ENCODE measurements around the gene ARHGEF40. TPM values are rescaled to one million over a fixed set of nuclear protein-coding genes. Genes with fewer than 3 reads are reported as not detected.

The ARHGEF40 gene
- total and polyA plus RNA-seq, 2 experiments from 2014 or later: 22.4 to 56.6 TPM

DNA sequence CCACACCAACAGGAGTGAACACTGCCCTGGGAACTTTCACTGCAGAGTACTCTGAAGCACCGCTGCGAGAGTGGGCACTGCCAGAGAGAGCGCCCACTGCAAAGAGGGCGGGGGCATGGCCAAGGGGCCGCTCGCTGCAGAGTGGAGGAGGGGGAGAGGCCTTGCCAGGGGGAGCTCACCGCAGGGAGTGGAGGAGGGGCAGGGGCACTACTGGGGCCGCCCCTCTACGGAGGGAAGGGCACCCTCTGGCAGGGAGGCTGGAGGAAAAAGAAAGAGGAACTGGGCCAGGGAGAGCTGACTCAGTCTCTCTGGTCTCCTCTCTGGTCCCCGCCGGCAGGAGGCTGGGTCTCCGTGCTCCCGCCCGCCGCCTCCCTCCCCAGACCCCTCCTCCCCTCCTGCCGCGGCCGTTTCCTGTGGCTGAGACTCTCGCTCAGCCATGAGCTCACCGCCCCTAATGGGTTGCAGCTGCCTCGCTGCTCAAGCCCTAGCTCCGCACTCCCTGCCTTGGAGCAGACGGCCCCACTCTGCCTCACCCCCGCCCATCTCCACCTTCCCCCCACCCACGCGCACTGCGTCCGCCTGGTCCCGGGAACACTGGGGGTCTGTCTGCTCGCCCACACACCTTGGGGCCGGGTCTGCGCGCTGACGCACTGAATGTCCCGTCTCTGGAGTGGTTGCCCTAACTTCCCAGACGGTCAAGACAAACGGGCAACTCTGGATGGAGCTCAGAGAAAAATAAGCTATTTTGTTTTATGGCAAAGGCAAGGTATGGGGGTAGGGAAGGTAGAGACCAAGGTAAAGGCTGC, 1.3 kb downstream of the ARHGEF40 start:
- TF ChIP-seq EZH2phosphoT487 (IDR thresholded peaks at IDR 0.05; ENCODE audit: insufficient read depth, low read depth): no peak
- no peak for TF ChIP-seq EZH2 (IDR thresholded peaks at IDR 0.05; ENCODE audit: insufficient read depth, poor library complexity, severe bottlenecking)
- WGBS, 2 experiments (ENCODE audit: low coverage in 1 of 2, low lambda C conversion rate in 2 of 2, missing lambda C conversion rate in 2 of 2): 0 to 3% methylated on average over 19 to 37 of the region's 37 CpGs
- peak overlapping the region; percentile 99 for H3K4me2 ChIP-seq (ENCODE audit: unreplicated experiment)

DNA sequence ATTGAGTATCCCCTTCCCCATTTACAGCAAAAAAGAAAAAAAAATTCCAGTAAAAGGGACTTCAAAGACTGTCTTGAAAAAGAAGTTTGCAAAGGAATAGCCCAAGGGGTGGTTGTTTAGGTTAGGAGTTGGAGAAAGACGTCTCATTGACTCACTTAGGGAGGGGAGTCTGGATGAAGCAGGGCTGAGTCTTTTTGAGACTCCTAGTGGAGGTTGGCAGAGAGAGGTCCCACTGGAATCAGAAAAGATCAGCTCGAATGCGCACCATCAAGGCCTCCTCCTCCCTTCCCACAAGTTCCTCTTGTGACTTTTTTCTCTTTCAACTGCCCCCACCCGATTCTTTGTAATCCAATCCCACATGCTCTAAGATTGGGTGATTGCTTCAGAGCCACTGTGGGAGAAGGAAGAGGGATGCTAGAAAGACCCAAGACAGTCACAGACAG, 1.9 kb downstream of the ARHGEF40 start:
- 0 to 1% methylated on average over 4 of the region's 4 CpGs for WGBS, 2 experiments (ENCODE audit: low coverage in 1 of 2, low lambda C conversion rate in 2 of 2, missing lambda C conversion rate in 2 of 2)
- in situ Hi-C loops (cut with MboI): no loop called here
- Histone ChIP-seq H3K27me3 (replicated peaks; ENCODE audit: insufficient read depth) (no peaks in the 10 kb centered on the region), H2AFZ (peak overlapping the region; percentile 76), H3K27ac (peak overlapping the region; percentile 100), H3K79me2 (ENCODE audit: insufficient read depth) (peaks cover 41% of the 10 kb centered on the region), H3K9me3 (ENCODE audit: low read depth) (no peaks in the 10 kb centered on the region), H3K4me2 (ENCODE audit: unreplicated experiment) (peak overlapping the region; percentile 99), H3K9me2 (ENCODE audit: insufficient read depth) (no peaks in the 10 kb centered on the region), H3K4me1 (ENCODE audit: insufficient read depth) (peaks cover 26% of the 10 kb centered on the region), H3K9ac (peak overlapping the region; percentile 96), H3K4me3 (peak overlapping the region; percentile 87), H3K36me3 (ENCODE audit: low read depth) (peaks cover 14% of the 10 kb centered on the region; the same call in 1 of the 2 replicates), H4K20me1 (ENCODE audit: insufficient read depth) (no peaks in the 10 kb centered on the region), H3F3A (ENCODE audit: insufficient read depth) (peaks cover 28% of the 10 kb centered on the region)
- DNase-seq: peak; percentile 93
- TF ChIP-seq EZH2phosphoT487 (IDR thresholded peaks at IDR 0.05; ENCODE audit: insufficient read depth, low read depth): no peak
- TF ChIP-seq EZH2 (IDR thresholded peaks at IDR 0.05; ENCODE audit: insufficient read depth, poor library complexity, severe bottlenecking): no peak

More for the DNA sequence above, 1.3 kb downstream of the ARHGEF40 start:
- Histone ChIP-seq H3K9me2 (ENCODE audit: insufficient read depth) (no peaks in the 10 kb centered on the region), H3K79me2 (ENCODE audit: insufficient read depth) (peaks cover 39% of the 10 kb centered on the region), H3K9me3 (ENCODE audit: low read depth) (no peaks in the 10 kb centered on the region), H4K20me1 (ENCODE audit: insufficient read depth) (no peaks in the 10 kb centered on the region), H3K27me3 (replicated peaks; ENCODE audit: insufficient read depth) (no peaks in the 10 kb centered on the region), H3K4me3 (peak overlapping the region; percentile 87), H3K36me3 (ENCODE audit: low read depth) (peaks cover 8% of the 10 kb centered on the region; the same call in 1 of the 2 replicates), H3K9ac (peak overlapping the region; percentile 96), H3F3A (ENCODE audit: insufficient read depth) (peaks cover 28% of the 10 kb centered on the region), H3K4me1 (ENCODE audit: insufficient read depth) (peaks cover 26% of the 10 kb centered on the region), H2AFZ (peak overlapping the region; percentile 76), H3K27ac (peak overlapping the region; percentile 100)
- in situ Hi-C loops (cut with MboI): no loop called here
- DNase-seq: peak; percentile 97

DNA sequence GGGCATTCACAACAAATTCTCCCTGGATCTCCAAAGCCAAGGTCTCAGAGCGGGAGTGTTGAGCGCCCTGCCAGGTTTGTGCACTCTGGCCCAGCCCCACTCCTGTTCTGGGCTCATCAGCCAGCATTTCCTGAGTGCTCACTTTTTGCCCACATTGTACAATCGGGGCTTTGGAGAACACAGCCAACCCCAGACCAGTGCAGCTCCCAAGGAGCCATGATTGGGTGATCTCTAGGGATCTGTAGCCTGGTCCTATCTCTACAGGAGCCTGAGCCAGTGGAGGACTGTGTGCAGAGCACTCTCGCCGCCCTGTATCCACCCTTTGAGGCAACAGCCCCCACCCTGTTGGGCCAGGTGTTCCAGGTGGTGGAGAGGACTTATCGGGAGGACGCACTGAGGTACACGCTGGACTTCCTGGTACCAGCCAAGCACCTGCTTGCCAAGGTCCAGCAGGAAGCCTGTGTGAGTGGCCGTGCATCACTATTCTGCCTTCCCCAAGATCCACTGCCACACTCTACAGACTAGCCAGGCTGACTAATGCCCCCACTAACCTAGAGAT, 2.8 kb downstream of the ARHGEF40 start:
- peak overlapping the region; percentile 100 for H3K27ac ChIP-seq
- TF ChIP-seq EZH2phosphoT487 (IDR thresholded peaks at IDR 0.05; ENCODE audit: insufficient read depth, low read depth): no peak
- no peak for TF ChIP-seq EZH2 (IDR thresholded peaks at IDR 0.05; ENCODE audit: insufficient read depth, poor library complexity, severe bottlenecking)

DNA sequence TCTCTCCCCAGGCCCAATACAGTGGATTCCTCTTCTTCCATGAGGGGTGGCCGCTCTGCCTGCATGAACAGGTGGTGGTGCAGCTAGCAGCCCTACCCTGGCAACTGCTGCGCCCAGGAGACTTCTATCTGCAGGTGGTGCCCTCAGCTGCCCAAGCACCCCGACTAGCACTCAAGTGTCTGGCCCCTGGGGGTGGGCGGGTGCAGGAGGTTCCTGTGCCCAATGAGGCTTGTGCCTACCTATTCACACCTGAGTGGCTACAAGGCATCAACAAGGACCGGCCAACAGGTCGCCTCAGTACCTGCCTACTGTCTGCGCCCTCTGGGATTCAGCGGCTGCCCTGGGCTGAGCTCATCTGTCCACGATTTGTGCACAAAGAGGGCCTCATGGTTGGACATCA, 3.8 kb downstream of the ARHGEF40 start:
- in situ Hi-C loops (cut with MboI): no loop called here
- TF ChIP-seq EZH2phosphoT487 (IDR thresholded peaks at IDR 0.05; ENCODE audit: insufficient read depth, low read depth): no peak
- no peak for TF ChIP-seq EZH2 (IDR thresholded peaks at IDR 0.05; ENCODE audit: insufficient read depth, poor library complexity, severe bottlenecking)
- H4K20me1 ChIP-seq (ENCODE audit: insufficient read depth): no peaks in the 10 kb centered on the region

More for the DNA sequence above, 2.8 kb downstream of the ARHGEF40 start:
- Histone ChIP-seq H3K27me3 (replicated peaks; ENCODE audit: insufficient read depth) (no peaks in the 10 kb centered on the region), H3K9ac (peak overlapping the region; percentile 96), H3K4me3 (peak overlapping the region; percentile 87), H3F3A (ENCODE audit: insufficient read depth) (peaks cover 28% of the 10 kb centered on the region), H3K36me3 (ENCODE audit: low read depth) (peaks cover 20% of the 10 kb centered on the region), H4K20me1 (ENCODE audit: insufficient read depth) (no peaks in the 10 kb centered on the region), H3K79me2 (ENCODE audit: insufficient read depth) (peaks cover 41% of the 10 kb centered on the region), H3K4me2 (ENCODE audit: unreplicated experiment) (peak overlapping the region; percentile 99), H3K4me1 (ENCODE audit: insufficient read depth) (peaks cover 26% of the 10 kb centered on the region), H3K9me2 (ENCODE audit: insufficient read depth) (no peaks in the 10 kb centered on the region), H2AFZ (no peak overlapping the region), H3K9me3 (ENCODE audit: low read depth) (no peaks in the 10 kb centered on the region)
- in situ Hi-C loops (cut with MboI): no loop called here
- whole genome bisulfite sequencing, 2 experiments (ENCODE audit: low coverage in 1 of 2, low lambda C conversion rate in 2 of 2, missing lambda C conversion rate in 2 of 2): 91 to 94% methylated on average over 9 of the region's 9 CpGs
- no peak for DNase-seq

More for the DNA sequence above, 3.8 kb downstream of the ARHGEF40 start:
- H3K9me3 ChIP-seq (ENCODE audit: low read depth): no peaks in the 10 kb centered on the region
- H2AFZ ChIP-seq: no peak overlapping the region
- H3K79me2 ChIP-seq (ENCODE audit: insufficient read depth): peaks cover 41% of the 10 kb centered on the region
- no peak overlapping the region for H3K9ac ChIP-seq
- H3F3A ChIP-seq (ENCODE audit: insufficient read depth): peaks cover 28% of the 10 kb centered on the region
- no peaks in the 10 kb centered on the region for H3K27me3 ChIP-seq (replicated peaks; ENCODE audit: insufficient read depth)
- H3K4me2 ChIP-seq (ENCODE audit: unreplicated experiment): no peak overlapping the region
- H3K9me2 ChIP-seq (ENCODE audit: insufficient read depth): no peaks in the 10 kb centered on the region
- no peak overlapping the region for H3K4me3 ChIP-seq
- peaks cover 27% of the 10 kb centered on the region for H3K36me3 ChIP-seq (ENCODE audit: low read depth)
- WGBS, 2 experiments (ENCODE audit: low coverage in 1 of 2, low lambda C conversion rate in 2 of 2, missing lambda C conversion rate in 2 of 2): 92 to 93% methylated on average over 9 of the region's 9 CpGs
- H3K27ac ChIP-seq: 0 out of 2 replicates have a peak overlapping the region, but pooled peaks have one; percentile 100
- no peak for DNase-seq
- H3K4me1 ChIP-seq (ENCODE audit: insufficient read depth): peaks cover 19% of the 10 kb centered on the region

All from GM23248 (cell line).